ENCODE data around the gene ZG16B.

ZG16B gene

GRCh38 chr16:2842340-2843000, 12.4 kb downstream of the ZG16B start:
- Histone ChIP-seq H3K27ac (ENCODE audit: extremely low read depth, low read depth, low read length) (no peak overlapping the region), H3K36me3 (ENCODE audit: control insufficient read depth in 2 of 2, insufficient read depth in 1 of 2, low read length in 2 of 2) (no peaks in the 10 kb centered on the region), H3K9me3 (ENCODE audit: control insufficient read depth, insufficient read depth, low read depth, low read length) (no peaks in the 10 kb centered on the region), H3K4me1 (ENCODE audit: control insufficient read depth, insufficient read depth, low read length) (0 out of 2 replicates have a peak, but pooled peaks cover 3% of the 10 kb centered on the region), H3K4me3 (ENCODE audit: low read depth, low read length) (no peak overlapping the region)
- ChIA-PET CTCF (interaction anchor here (0.7 to 1.0 kb wide), 2 partner anchors 16 to 28 kb away, joined by 3 read pairs; partner anchors contain the start of gene PRSS22), POLR2A (no interaction called here)
- no peak for TF ChIP-seq ZNF266 (tag by site-specific recombination; IDR thresholded peaks at IDR 0.05; ENCODE audit: low read depth)
- no peak for TF ChIP-seq ZNF112 (tag by site-specific recombination; IDR thresholded peaks at IDR 0.05)
- no peak for TF ChIP-seq ZNF10 (tag by site-specific recombination; IDR thresholded peaks at IDR 0.05)
- TF ChIP-seq ZNF2 (tag by site-specific recombination; IDR thresholded peaks at IDR 0.05), result peak; percentile 84
- TF ChIP-seq ZNF184 (tag by site-specific recombination; IDR thresholded peaks at IDR 0.05), result no peak
- no peak for TF ChIP-seq TSHZ1 (tag by site-specific recombination; IDR thresholded peaks at IDR 0.05; ENCODE audit: borderline replicate concordance)
- no peak for TF ChIP-seq ZBTB26 (tag by site-specific recombination; optimal IDR thresholded peaks at IDR 0.05)
- TF ChIP-seq ZNF391 (tag by site-specific recombination; IDR thresholded peaks at IDR 0.05; ENCODE audit: borderline replicate concordance, low read depth), result no peak
- no peak for TF ChIP-seq SCRT2 (tag by site-specific recombination; IDR thresholded peaks at IDR 0.05)
- TF ChIP-seq CTCF (tag by site-specific recombination; IDR thresholded peaks at IDR 0.05), result peak; percentile 67
- no peak for TF ChIP-seq PATZ1 (tag by site-specific recombination; IDR thresholded peaks at IDR 0.05)
- no peak for TF ChIP-seq ZNF362 (tag by site-specific recombination; IDR thresholded peaks at IDR 0.05)

GRCh38 chr16:2843526-2843925, 13.4 kb downstream of the ZG16B start:
- H3K27ac ChIP-seq (ENCODE audit: extremely low read depth, low read depth, low read length), result no peak overlapping the region
- 0 out of 2 replicates have a peak, but pooled peaks cover 3% of the 10 kb centered on the region for H3K4me1 ChIP-seq (ENCODE audit: control insufficient read depth, insufficient read depth, low read length)
- TF ChIP-seq INSM2 (tag by site-specific recombination; IDR thresholded peaks at IDR 0.05), result no peak
- TF ChIP-seq ZXDB (tag by site-specific recombination; IDR thresholded peaks at IDR 0.05), result no peak
- TF ChIP-seq REPIN1 (tag by site-specific recombination; IDR thresholded peaks at IDR 0.05; ENCODE audit: low read depth), result no peak
- TF ChIP-seq ZNF830 (tag by site-specific recombination; IDR thresholded peaks at IDR 0.05; ENCODE audit: low read depth), result no peak
- no peak for TF ChIP-seq ZBTB1 (tag by site-specific recombination; IDR thresholded peaks at IDR 0.05)
- ChIA-PET POLR2A (no interaction called here), CTCF (interaction anchor here (1.0 to 2.3 kb wide), 3 partner anchors 11 to 23 kb away, joined by 3 to 17 read pairs (median 4); partner anchors contain the start of gene PRSS22)
- no peaks in the 10 kb centered on the region for H3K36me3 ChIP-seq (ENCODE audit: control insufficient read depth in 2 of 2, insufficient read depth in 1 of 2, low read length in 2 of 2)
- H3K4me3 ChIP-seq (ENCODE audit: low read depth, low read length), result no peak overlapping the region
- no peaks in the 10 kb centered on the region for H3K9me3 ChIP-seq (ENCODE audit: control insufficient read depth, insufficient read depth, low read depth, low read length)
